ENCODE results near the gene PLK5. TPM values are rescaled to one million over a fixed set of nuclear protein-coding genes. Genes with fewer than 3 reads are reported as not detected.
A peak's percentile ranks its signal among the peaks of the same experiment; 100 is the strongest.
"Not testable (repeated sequence)": the region's sequence is repeated elsewhere in the genome, so short reads cannot be mapped to it uniquely, and the experiment has no call there.

The PLK5 gene
- polyA plus RNA-seq, 3 donors = 0.11 to 0.45 (median 0.14) TPM

DNA sequence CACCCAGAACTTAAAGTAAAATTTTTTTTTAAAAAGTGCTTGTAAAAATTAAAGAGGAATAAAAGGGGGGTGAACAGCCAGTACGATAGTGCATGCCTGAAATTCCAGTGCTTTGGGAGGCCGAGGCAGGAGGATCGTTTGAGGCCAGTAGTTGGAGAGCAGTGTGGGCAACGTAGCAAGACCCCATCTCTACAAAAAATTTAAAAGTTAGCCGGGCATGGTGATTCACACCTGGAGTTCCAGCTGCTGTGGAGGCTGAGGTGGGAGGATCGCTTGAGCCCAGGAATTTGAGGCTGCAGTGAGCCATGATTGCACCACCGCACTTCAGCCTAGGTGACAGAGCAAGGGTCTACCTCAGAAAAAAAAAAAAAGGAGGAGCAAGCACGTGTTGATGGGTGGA is 18.9 kb upstream of the PLK5 start:
- no peak for DNase-seq (ENCODE audit: extremely low read depth in 1 of 11, low read depth in 9 of 11, low spot score in 4 of 11)

DNA sequence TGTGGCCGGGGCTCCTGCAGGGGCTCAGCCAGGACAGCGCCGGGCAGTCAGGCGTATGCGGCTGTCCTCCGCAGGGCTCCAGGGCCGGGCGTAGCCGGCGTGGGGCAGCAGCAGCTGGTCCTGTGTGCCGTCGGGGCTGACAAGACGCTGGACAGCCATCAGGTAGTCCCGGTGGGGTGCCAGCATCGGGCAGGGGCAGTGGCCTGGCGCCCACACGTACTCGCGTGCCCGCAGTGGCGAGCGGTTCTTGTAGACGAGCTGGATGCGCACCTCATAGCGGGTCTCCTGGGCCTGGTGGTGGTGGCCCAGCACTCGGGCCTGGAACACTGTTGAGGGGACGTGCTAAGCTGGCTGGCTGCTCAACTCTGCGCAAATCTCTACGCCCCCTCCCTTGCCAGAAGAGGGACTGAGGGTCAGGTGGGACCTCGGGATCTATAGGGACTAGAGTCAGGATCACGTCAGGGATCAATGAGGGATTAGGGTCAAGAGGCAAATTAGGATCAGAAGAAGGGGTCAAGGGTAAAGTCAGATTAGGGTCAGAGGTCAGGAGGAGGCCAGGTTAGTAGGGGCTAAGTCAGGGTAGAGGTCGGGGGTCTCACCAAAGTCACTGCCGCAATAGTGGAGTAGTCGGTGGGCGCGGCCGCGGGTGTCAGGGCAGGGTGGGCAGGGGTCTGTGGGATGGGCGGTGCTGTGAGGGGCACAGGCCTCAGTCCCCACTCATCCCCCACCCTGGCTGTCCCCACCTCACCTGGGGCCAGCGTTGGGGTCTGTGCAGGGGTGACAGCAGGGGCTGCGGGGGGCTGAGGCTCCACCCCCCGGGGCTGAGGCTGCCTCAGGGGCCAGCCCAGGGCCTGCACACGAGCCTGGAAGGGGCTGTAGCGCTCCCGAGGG is 17.6 kb upstream of the PLK5 start:
- no peak for DNase-seq (ENCODE audit: extremely low read depth in 1 of 11, low read depth in 9 of 11, low spot score in 4 of 11)

DNA sequence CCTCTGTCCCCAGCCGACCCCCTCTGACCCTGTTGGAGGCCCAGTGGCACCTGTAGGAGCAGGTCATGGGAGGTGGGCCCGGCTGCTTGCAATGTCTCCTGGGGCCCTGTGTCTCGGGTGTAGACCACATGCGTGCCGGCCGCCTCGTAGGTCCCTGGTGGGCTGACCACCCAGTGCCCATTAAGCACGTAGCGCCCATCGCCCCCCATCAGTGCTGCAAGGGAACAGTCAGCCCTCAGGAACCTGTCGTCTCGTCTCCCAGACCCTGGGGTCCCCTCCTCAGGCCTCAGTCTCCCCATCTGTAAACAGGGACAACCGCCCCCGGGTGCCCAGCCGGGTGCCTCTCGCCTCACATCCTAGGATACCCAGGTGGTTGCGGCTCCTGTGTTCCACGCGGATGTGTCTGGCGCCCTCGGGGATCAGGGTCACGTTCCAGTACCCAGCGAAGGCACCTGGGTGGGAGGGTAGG is 16.7 kb upstream of the PLK5 start:
- no peak for DNase-seq (ENCODE audit: extremely low read depth in 1 of 11, low read depth in 9 of 11, low spot score in 4 of 11)

DNA sequence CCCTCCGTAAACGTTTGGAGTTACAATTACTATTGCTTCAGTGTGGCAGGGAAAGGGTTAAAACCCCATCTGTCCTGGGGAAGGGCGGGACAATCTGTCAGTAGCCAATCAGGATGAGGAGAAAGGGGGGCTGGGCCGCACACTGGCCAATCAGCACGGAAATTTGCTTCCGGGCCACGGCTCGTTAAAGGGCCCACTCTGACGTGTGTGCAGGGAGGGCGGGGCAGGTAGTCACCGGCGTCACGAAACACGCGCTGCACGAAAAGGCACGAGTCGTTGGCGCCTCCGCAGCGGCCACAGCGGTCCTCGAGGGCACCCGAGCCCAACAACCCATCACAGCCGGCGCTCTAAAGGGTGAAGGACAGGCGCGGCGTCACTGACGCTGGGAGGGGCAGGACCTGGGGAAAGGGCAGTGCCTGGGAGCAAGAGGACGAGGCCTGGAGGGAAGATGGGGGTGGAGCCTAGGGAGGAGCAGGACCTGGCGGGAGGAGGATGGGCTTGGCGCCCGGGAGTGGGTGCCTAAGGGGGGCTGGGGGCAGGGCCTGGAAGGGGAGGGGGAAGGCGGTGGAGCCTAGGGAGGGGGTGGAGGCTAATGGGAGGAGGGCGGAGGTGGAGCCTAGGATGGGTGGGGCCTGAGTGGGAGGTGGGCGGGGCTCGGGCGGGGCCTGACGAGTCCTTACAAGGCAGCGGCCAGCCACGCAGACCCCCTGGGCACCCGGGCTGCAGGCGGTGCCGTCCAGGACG is 15.9 kb upstream of the PLK5 start:
- DNase-seq (ENCODE audit: extremely low read depth in 1 of 11, low read depth in 9 of 11, low spot score in 4 of 11) = peak; percentile 86 to 94 (median 92)

DNA sequence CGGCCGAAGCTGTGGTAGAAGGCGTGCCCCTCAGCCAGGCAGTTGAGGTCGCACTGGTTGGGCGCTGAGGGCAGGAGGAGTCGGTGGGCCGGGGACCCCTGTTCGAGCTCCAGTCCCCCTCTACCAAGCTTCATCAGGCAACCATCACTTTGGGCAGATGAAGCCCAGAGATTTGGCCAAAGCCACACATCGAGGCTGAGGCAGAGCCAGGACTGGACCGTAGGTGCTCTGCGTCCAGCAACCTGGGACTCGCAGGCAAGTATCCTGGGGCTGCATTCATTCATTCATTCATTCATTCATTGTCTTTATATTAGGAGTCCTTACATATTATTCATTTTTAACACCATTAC is 15.4 kb upstream of the PLK5 start:
- DNase-seq (ENCODE audit: extremely low read depth in 1 of 11, low read depth in 9 of 11, low spot score in 4 of 11) = no peak

DNA sequence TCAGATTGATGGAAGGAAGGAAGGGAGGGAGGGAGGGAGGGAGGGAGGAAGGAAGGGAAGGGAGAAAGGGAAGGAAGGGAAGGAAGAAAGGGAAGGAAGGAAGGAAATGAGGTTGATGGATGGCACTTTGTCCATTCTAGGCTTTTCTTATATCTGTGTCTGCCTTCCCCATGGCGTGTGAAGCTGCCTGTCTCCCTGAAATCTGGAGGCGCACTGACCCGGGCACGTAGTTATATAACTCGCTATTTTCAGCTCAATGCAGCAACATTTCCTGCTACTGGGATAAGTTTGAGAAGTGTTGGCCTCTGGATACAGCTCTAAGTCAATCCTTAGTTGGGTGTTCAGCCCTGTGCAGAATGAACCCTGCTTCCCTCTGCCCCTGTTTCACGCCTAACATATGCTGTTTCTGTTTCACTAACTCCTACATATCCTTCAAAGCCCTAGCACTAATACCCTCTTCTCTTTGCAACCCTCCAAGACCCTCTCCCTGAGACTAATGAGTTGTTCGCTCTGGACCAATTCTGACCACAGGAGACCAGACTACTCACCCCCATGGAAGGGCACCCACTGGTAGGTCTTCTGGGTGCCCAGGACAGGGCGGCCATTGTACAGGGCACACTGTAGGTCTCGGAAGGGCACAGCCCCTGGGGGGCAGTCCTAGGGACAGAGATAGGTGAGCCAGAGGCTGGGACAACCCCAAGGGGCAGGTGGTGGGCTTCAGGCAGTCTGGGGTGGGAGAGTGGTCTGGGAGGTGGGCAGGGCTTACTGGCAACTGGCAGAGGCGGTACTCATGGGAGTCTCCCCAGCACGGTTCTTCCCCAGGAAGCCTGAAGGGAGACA is 14.1 kb upstream of the PLK5 start:
- DNase-seq (ENCODE audit: extremely low read depth in 1 of 11, low read depth in 9 of 11, low spot score in 4 of 11) = no peak

DNA sequence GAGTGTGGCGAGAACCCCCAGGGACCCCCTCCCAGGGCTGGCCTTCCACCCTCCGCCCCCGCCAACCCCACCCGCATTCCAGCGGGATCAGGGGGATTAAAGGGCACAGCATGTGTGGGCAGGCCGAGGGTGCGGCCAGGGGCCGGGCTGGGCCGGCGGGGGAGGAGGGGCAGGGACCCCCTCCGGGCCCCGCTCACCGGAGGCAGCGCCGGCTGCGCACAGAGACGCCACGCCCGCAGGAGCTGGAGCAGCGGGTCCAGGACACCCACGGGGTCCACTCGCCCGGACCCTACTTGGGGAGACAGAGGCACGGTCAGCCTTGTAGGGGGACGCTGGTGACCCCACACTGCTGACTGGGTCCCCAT is 13.5 kb upstream of the PLK5 start:
- DNase-seq (ENCODE audit: extremely low read depth in 1 of 11, low read depth in 9 of 11, low spot score in 4 of 11) = no peak

DNA sequence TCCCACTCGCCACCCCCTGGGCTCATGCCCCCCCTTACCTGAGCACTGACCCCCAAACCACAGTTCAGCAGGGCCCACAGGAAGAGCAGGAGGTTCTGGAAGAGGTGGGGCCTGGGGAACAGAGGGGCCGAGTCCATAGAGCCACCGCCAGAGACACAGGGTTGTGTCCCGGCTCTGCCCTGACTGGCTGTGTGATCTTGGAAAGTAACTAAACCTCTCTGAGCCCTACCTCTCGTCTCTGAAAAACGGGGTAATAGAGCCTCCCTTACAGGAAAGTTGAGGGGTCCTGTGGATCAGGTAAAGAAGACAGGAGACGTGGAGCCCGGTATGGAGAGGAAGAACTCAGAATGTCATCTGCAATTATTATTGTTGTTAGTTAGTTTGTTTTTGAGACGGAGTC is 13.1 kb upstream of the PLK5 start:
- no peak for DNase-seq (ENCODE audit: extremely low read depth in 1 of 11, low read depth in 9 of 11, low spot score in 4 of 11)

DNA sequence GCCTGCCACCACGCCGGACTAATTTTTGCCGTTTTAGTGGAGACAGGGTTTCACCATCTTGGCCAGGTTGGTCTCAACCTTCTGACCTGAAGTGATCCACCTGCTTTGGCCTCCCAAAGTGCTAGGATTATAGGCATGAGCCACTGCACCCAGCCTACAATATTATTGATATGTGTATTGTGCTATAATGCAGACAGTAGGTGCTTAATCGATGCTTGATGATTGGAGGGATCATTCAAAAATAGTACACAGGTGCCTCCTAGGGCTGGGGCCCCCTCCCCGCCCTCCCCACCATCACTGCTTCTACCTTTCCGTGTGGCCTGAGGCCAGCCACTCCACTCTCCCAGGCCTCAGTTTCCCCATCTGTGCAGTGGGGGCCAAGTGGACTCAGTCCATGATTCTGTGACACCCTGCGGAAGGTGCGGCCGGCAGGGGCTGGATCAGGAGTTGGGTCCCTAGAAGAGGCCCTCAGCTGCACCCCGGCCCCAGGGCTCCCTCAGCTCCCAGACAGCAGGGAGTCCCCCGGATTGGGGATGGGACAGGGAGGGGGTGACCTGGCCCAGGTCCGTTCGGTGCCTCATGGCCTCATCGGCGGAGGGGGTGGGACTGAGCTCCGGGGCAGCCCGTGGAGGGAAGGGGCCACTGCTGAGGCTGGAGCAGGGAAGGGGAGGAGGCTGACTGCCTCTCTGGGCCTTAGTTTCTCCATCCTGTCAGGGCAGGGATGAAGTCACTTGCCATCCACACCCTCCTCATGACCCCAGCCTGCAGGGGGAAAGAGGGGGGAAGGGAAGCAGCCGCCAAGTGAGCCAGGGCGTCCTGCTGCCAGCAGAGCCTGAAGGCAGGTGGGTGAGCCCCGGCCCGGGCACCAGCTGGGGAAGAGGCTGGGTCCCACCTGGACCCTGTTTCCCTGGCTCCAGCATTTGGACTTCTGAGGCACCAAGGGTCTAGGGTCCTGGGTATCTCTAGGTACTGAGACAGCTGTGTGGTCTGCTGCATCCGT is 12.3 kb upstream of the PLK5 start:
- DNase-seq (ENCODE audit: extremely low read depth in 1 of 11, low read depth in 9 of 11, low spot score in 4 of 11) = no peak

DNA sequence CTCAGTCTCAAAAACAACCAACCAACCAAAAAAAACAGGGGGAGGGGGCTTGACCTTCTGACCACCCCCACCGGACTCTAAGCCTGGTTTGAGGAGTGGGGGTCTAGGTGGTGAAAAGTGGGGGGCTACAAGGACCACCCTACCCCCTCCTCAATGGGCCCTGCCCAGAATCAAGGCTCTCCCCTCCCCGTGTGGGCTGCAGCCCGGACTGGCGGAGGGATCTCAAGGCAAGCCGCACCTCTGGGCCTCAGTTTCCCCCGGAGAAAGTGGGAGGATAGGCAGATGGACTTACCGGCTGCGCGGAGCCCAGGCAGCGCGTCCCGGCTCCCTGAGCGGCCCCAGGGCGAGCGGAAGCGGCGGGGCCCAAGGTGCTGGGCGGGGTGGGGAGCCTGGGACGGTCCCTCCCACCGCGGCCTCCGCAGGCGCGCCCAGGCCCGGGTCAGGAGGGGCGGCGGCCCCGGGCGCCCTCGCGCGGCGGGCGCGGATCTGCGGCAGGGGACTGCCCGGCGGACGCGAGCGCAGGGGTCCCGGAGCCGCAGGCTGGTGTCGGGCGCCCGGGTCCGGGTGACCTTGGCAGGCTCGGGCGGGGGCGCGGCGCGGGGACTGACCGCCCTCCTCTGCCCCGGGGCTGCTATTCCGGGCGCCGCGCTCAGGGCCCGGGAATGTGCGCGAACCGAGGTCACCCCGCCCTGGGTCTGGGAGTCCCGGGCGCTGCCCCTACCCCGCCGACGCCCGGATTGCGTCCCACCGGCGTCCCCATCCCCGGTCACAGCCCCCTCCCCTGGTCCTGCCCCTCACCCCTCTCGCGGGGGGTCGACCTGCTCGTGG is 11.0 kb upstream of the PLK5 start, which contains the start of gene ADAMTSL5:
ADAMTSL5 (minus strand) TSS at position 349 of the 828 bp plus-strand sequence. CDS start 2,076 bp downstream, outside the sequence.
- DNase-seq (ENCODE audit: extremely low read depth in 1 of 11, low read depth in 9 of 11, low spot score in 4 of 11) = no peak

DNA sequence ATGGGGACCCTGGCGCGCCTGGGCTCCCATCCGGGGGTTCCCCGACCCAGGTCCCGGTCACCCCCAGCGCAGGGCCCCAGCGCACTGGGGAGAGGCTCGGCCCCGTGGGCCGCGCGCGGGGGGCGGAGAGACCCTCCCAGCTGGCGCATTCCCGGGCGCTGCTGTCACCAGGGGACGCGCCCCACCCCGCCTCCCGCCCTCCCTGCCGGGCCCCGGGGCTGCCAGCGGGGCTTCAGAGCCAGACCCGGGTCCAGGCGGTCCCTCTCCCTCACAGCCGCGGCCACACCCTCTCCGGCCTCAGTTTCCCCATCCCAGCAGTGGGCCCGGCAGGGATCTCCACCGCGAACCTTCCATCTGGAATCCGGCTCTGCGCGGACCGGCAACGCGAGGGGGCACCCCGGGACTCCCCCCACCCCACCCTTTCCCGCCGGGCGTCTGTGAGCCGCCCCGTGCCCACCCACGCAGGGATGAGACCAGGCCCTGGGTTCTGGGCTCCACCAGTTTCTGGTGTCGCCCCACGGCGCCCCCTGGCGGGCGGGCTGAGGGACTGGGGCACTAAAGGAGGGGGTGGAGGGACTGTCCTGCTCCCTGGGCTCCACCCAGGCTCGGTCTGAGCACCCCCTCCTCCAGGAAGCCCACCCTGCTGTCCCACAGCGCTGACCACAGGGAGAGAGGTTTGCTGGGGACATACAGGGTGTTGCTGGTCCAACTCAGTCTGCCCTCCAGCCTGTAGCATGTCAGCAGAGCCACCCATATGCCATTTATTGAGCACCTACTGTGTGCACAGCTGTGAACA is 10.2 kb upstream of the PLK5 start:
- DNase-seq (ENCODE audit: extremely low read depth in 1 of 11, low read depth in 9 of 11, low spot score in 4 of 11) = no peak

DNA sequence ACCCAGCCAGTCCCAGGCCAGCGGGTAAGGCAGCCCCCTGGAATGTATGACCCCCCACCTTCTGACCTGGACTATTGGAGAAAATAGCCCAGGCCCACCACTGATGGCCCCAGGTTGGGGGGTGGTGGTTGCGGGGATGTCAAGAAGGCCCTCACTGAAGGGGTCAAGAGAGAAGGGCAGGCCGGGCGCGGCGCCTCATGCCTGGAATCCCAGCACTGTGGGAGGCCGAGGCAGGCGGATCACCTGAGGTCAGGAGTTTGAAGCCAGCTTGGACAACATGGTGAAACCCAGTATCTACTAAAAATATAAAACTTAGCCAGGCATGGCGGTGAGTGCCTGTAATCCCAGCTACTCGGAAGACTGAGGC is 9.6 kb upstream of the PLK5 start:
- no peak for DNase-seq (ENCODE audit: extremely low read depth in 1 of 11, low read depth in 9 of 11, low spot score in 4 of 11)

DNA sequence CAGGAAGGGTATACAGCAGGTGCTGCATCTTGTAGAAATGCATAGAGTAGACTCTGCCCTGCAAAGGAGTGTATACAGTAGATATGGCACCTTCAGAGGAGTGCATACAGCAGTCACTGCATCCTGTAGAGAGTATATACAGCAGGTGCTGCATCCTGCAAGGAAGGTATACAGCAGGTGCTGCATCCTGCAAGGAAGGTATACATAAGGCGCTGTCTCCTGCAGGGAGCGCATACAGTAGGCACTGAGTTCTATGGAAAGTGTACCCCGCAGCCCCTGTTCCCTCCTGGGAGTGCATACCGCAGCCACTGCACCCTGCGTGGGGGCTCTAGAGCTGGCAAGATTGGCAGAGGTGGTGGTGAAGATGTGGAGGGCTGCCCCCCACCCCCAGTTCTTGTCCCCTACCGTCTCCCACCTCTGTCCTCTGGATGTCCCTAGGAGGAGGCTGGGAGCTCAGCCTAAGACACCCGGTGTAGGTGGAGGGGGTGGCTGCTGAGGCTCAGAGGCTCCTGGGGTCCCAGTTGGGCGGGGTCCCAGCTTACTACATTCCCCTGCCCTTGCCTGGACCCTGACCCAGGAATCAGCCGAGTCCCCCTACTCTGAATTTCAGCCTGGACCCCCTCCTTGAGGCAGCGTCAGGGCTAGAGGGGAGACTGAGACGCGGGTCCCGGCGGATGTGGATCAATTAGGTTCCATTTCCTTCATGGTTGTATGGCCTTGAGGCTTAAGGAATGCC is 8.7 kb upstream of the PLK5 start:
- DNase-seq (ENCODE audit: extremely low read depth in 1 of 11, low read depth in 9 of 11, low spot score in 4 of 11) = no peak

DNA sequence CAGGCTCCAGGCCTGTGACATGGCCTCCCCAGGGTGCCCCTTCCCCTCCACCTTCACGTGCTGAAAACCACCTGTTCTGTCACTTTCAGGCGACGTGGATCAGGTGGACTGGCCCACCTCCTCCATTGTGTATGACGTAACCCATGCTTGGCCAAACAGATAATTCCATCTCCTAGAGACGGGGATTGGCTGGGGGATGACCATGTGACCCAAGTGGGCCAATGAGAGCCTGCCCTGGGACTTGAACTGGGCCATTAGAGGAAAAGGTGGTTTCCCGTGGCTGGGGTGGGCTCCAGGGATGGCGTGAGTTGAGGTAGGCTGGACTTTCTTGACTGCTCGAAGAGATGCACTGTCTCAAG is 7.5 kb upstream of the PLK5 start:
- no peak for DNase-seq (ENCODE audit: extremely low read depth in 1 of 11, low read depth in 9 of 11, low spot score in 4 of 11)

DNA sequence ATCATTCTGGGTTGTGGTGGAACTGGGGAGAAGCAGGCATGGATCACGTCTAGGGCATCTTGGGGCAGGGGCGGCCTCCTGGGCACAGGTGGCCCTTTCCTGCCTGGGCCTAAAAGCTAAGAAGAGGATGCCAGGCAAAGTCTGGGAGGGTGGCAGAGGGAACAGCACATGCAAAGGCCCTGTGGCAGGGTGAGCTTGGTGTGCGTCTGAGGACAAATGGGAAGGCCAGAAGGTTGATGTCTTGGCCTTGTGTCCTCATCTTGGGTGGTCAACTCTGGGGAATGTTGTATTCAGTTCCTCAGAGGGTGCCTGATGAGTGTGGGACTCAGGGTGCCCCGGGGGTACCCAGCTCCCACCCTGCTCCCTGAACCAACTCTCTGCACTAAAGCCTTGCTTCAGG is 5.4 kb upstream of the PLK5 start:
- no peak for DNase-seq (ENCODE audit: extremely low read depth in 1 of 11, low read depth in 9 of 11, low spot score in 4 of 11)

DNA sequence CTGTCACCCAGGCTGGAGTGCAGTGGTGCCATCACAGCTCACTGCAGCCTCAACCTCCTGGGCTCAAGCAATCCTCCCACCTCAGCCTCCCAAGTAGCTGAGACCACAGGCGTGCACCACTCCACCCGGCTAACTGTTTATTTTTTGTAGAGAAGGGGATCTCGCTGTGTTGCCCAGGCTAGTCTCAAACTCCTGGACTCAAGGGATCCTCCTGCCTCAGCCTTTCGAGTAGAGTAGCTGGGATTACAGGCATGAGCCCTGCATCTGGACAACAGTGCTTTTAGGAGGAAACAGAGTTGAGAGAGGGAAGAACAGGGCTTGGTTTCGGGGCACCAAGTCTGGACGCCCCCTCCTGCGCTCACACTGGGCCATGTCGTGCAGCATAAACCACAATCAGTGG is 4.1 kb upstream of the PLK5 start:
- not testable (repeated sequence) for DNase-seq (ENCODE audit: extremely low read depth in 1 of 11, low read depth in 9 of 11, low spot score in 4 of 11)

Measured in renal cortex interstitium (tissue), 11 donors.